Muscle layer of duodenum (tissue), 2 donors: ENCODE measurements around the gene KRT73.
"Not testable (repeated sequence)": the region's sequence is repeated elsewhere in the genome, so short reads cannot be mapped to it uniquely, and the experiment has no call there.

Source experiments
- H3K27ac ChIP-seq: one replicate; pipeline ENCODE4 v1.7.0; 2013; ENCODE audit warnings: mild to moderate bottlenecking, low read length
- H3K27me3 ChIP-seq: one replicate; pipeline ENCODE4 v1.7.0; 2013; ENCODE audit warnings: low read depth, mild to moderate bottlenecking, control low read depth, low read length
- H3K36me3 ChIP-seq, 2 donors: one replicate each; pipeline ENCODE4 v1.7.0; 2013; ENCODE audit warnings: low read length in 2 of 2, control low read depth in 1 of 2, mild to moderate bottlenecking in 1 of 2; ENCODE audit not compliant: insufficient read depth in 2 of 2, control insufficient read depth in 1 of 2
- H3K4me1 ChIP-seq, 2 donors: one replicate each; pipeline ENCODE4 v1.7.0; 2013; ENCODE audit warnings: low read length in 2 of 2, mild to moderate bottlenecking in 2 of 2, control low read depth in 1 of 2, moderate library complexity in 1 of 2; ENCODE audit not compliant: insufficient read depth in 2 of 2, control insufficient read depth in 1 of 2
- H3K4me3 ChIP-seq, 2 donors: one replicate each; pipeline ENCODE4 v1.7.0; 2013; ENCODE audit warnings: low read length in 2 of 2, low read depth in 1 of 2, mild to moderate bottlenecking in 1 of 2
- H3K9me3 ChIP-seq, 2 donors: one replicate each; pipeline ENCODE4 v1.7.0; 2013; ENCODE audit warnings: low read length in 2 of 2, control low read depth in 1 of 2, mild to moderate bottlenecking in 1 of 2; ENCODE audit not compliant: control insufficient read depth in 1 of 2
- donor health status: healthy.

KRT73 gene

GRCh38 chr12:52606581-52607218, 11.7 kb downstream of the KRT73 start:
- Histone ChIP-seq H3K27ac (no peak overlapping the region), H3K4me1 (no peaks in the 10 kb centered on the region), H3K27me3 (peaks cover 9% of the 10 kb centered on the region), H3K36me3 (no peaks in the 10 kb centered on the region), H3K9me3 (no peaks in the 10 kb centered on the region), H3K4me3 (no peak overlapping the region)

- Histone ChIP-seq H3K9me3 (no peaks in the 10 kb centered on the region), H3K4me1 (no peaks in the 10 kb centered on the region), H3K4me3 (no peak overlapping the region), H3K27me3 (peaks cover 15% of the 10 kb centered on the region), H3K27ac (no peak overlapping the region), H3K36me3 (no peaks in the 10 kb centered on the region)
These were observed 12.3 kb downstream of the KRT73 start for GRCh38 chr12:52606096-52606495.

- Histone ChIP-seq H3K4me3 (no peak overlapping the region), H3K9me3 (no peaks in the 10 kb centered on the region), H3K27me3 (peaks cover 21% of the 10 kb centered on the region)
These were observed 12.8 kb downstream of the KRT73 start for GRCh38 chr12:52605542-52605941.

GRCh38 chr12:52604859-52605258, 13.5 kb downstream of the KRT73 start:
- H3K4me1 ChIP-seq = no peaks in the 10 kb centered on the region
- H3K36me3 ChIP-seq = no peaks in the 10 kb centered on the region
- H3K9me3 ChIP-seq = no peaks in the 10 kb centered on the region
- H3K27me3 ChIP-seq = peaks cover 24% of the 10 kb centered on the region
- no peak overlapping the region for H3K27ac ChIP-seq
- no peak overlapping the region for H3K4me3 ChIP-seq

More at GRCh38 chr12:52605542-52605941, 12.8 kb downstream of the KRT73 start:
- Histone ChIP-seq H3K4me1 (no peaks in the 10 kb centered on the region), H3K36me3 (no peaks in the 10 kb centered on the region), H3K27ac (no peak overlapping the region)

GRCh38 chr12:52603314-52603713, 15.0 kb downstream of the KRT73 start:
- H3K27me3 ChIP-seq = peaks cover 24% of the 10 kb centered on the region

GRCh38 chr12:52602552-52602951, 15.8 kb downstream of the KRT73 start:
- Histone ChIP-seq H3K27me3 (peaks cover 24% of the 10 kb centered on the region), H3K36me3 (no peaks in the 10 kb centered on the region), H3K4me1 (no peaks in the 10 kb centered on the region), H3K4me3 (no peak overlapping the region), H3K9me3 (no peaks in the 10 kb centered on the region), H3K27ac (no peak overlapping the region)

More at GRCh38 chr12:52603314-52603713, 15.0 kb downstream of the KRT73 start:
- no peak overlapping the region for H3K27ac ChIP-seq
- no peaks in the 10 kb centered on the region for H3K4me1 ChIP-seq
- no peaks in the 10 kb centered on the region for H3K36me3 ChIP-seq
- no peaks in the 10 kb centered on the region for H3K9me3 ChIP-seq
- H3K4me3 ChIP-seq = no peak overlapping the region

GRCh38 chr12:52601671-52602070, 16.7 kb downstream of the KRT73 start:
- Histone ChIP-seq H3K36me3 (no peaks in the 10 kb centered on the region), H3K4me1 (no peaks in the 10 kb centered on the region), H3K27ac (no peak overlapping the region), H3K4me3 (no peak overlapping the region), H3K9me3 (no peaks in the 10 kb centered on the region), H3K27me3 (peaks cover 24% of the 10 kb centered on the region)

GRCh38 chr12:52600941-52601481, 17.3 kb downstream of the KRT73 start, which contains the start of gene KRT72:
TSS of gene KRT72 (minus strand) at chr12:52601463. CDS start at chr12:52601452, 11 bp downstream.
- H3K4me3 ChIP-seq = no peak within 1 kb of the TSS
- H3K9me3 ChIP-seq = no peaks in the 10 kb centered on the region
- H3K36me3 ChIP-seq = no peaks in the 10 kb centered on the region
- H3K4me1 ChIP-seq = no peaks in the 10 kb centered on the region
- peaks cover 24% of the 10 kb centered on the region for H3K27me3 ChIP-seq
- H3K27ac ChIP-seq = no peak within 1 kb of the TSS

- H3K9me3 ChIP-seq = no peaks in the 10 kb centered on the region
- H3K27ac ChIP-seq = no peak overlapping the region
- no peak overlapping the region for H3K4me3 ChIP-seq
- peaks cover 24% of the 10 kb centered on the region for H3K27me3 ChIP-seq
- no peaks in the 10 kb centered on the region for H3K4me1 ChIP-seq
- no peaks in the 10 kb centered on the region for H3K36me3 ChIP-seq
These were observed 17.9 kb downstream of the KRT73 start for GRCh38 chr12:52600475-52600874.

- Histone ChIP-seq H3K4me1 (no peaks in the 10 kb centered on the region), H3K9me3 (no peaks in the 10 kb centered on the region), H3K27ac (no peak overlapping the region), H3K36me3 (no peaks in the 10 kb centered on the region), H3K27me3 (peaks cover 24% of the 10 kb centered on the region), H3K4me3 (no peak overlapping the region)
These were observed 18.3 kb downstream of the KRT73 start for GRCh38 chr12:52600071-52600470.

- no peak overlapping the region for H3K4me3 ChIP-seq
- H3K36me3 ChIP-seq = no peaks in the 10 kb centered on the region
- no peaks in the 10 kb centered on the region for H3K4me1 ChIP-seq
- peaks cover 24% of the 10 kb centered on the region for H3K27me3 ChIP-seq
- no peak overlapping the region for H3K27ac ChIP-seq
- H3K9me3 ChIP-seq = no peaks in the 10 kb centered on the region
These were observed 19.4 kb downstream of the KRT73 start for GRCh38 chr12:52598966-52599365.

- not testable (repeated sequence) for H3K27me3 ChIP-seq, H3K4me3 ChIP-seq, H3K27ac ChIP-seq, H3K9me3 ChIP-seq, H3K36me3 ChIP-seq, H3K4me1 ChIP-seq
These were observed 24.1 kb downstream of the KRT73 start for GRCh38 chr12:52594237-52594636.
